D721Med (cell line): ENCODE results near the gene SALL3.

Experiments used
- DNase-seq: peaks from one replicate; pipeline ENCODE4 v3.0.0; 2011; ENCODE audit warnings: low spot score; ENCODE audit not compliant: insufficient read length
- FAIRE-seq: peaks from 2 replicates; lab custom pipeline; 2011; peaks lifted over from hg19 to GRCh38; lab: Jason Lieb, UNC
- CTCF ChIP-seq: IDR thresholded peaks from 2 replicates; pipeline ENCODE4 v1.5.1; 2012; ENCODE audit warnings: mild to moderate bottlenecking, control low read depth; ENCODE audit not compliant: insufficient read depth; ENCODE audit errors: missing control alignments

SALL3 gene

GRCh38 chr18:78975292-78975691 is 4.3 kb upstream of the SALL3 start:
- no peak for DNase-seq
- FAIRE-seq, result no peak
- no peak for TF ChIP-seq CTCF

GRCh38 chr18:78975699-78976335 is 3.8 kb upstream of the SALL3 start:
- FAIRE-seq (no peak), DNase-seq (no peak)
- TF ChIP-seq CTCF, result no peak

- no peak for DNase-seq
- FAIRE-seq, result no peak
- TF ChIP-seq CTCF, result no peak
Measured at GRCh38 chr18:78976765-78977636, 2.6 kb upstream of the SALL3 start.

GRCh38 chr18:78977637-78978348 is 1.8 kb upstream of the SALL3 start:
- FAIRE-seq (no peak), DNase-seq (no peak)
- TF ChIP-seq CTCF, result no peak

- TF ChIP-seq CTCF, result no peak
- no peak for DNase-seq
- FAIRE-seq, result no peak
Measured at GRCh38 chr18:78978349-78979055, 1.1 kb upstream of the SALL3 start.

GRCh38 chr18:78979056-78979729 is 425 bp upstream of the SALL3 start:
- FAIRE-seq (no peak), DNase-seq (no peak)
- TF ChIP-seq CTCF, result no peak
